Measurements from ENCODE around the gene IGF2BP2.

DNA sequence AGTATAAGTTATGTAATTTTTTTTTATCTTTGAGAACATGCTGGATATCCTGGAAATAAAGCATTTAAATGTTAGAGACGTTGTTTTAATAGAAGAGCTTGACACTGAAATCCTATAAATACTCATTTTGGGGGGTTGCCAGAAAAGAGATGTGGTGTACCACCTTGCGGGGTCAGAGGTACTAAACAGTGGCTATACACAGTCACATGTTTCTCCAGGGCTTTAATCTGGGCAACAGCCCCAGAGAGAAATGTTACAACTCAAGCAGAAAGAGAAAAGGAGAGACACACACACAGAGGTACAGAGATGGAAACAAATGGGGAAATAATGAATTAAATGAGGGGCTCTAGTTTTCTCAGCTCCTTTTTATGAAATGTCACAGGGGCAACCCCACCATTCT lies 124.9 kb downstream of the IGF2BP2 start:
- no peak for TF ChIP-seq SMC3 (conservative IDR thresholded peaks at IDR 0.05; ENCODE audit: insufficient read depth, low read depth, low read length)
- TF ChIP-seq FOSL1 (tag; conservative IDR thresholded peaks at IDR 0.05): no peak
- TF ChIP-seq, protein P1, sequence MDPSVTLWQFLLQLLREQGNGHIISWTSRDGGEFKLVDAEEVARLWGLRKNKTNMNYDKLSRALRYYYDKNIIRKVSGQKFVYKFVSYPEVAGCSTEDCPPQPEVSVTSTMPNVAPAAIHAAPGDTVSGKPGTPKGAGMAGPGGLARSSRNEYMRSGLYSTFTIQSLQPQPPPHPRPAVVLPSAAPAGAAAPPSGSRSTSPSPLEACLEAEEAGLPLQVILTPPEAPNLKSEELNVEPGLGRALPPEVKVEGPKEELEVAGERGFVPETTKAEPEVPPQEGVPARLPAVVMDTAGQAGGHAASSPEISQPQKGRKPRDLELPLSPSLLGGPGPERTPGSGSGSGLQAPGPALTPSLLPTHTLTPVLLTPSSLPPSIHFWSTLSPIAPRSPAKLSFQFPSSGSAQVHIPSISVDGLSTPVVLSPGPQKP (CRISPR knock-in tag; IDR thresholded peaks at IDR 0.05): no peak
- TF ChIP-seq CEBPB (tag; IDR thresholded peaks at IDR 0.05): no peak
- TF ChIP-seq, protein P2, sequence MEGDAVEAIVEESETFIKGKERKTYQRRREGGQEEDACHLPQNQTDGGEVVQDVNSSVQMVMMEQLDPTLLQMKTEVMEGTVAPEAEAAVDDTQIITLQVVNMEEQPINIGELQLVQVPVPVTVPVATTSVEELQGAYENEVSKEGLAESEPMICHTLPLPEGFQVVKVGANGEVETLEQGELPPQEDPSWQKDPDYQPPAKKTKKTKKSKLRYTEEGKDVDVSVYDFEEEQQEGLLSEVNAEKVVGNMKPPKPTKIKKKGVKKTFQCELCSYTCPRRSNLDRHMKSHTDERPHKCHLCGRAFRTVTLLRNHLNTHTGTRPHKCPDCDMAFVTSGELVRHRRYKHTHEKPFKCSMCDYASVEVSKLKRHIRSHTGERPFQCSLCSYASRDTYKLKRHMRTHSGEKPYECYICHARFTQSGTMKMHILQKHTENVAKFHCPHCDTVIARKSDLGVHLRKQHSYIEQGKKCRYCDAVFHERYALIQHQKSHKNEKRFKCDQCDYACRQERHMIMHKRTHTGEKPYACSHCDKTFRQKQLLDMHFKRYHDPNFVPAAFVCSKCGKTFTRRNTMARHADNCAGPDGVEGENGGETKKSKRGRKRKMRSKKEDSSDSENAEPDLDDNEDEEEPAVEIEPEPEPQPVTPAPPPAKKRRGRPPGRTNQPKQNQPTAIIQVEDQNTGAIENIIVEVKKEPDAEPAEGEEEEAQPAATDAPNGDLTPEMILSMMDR (IDR thresholded peaks at IDR 0.05 in 2 of 3, conservative IDR thresholded peaks at IDR 0.05 in 1 of 3; ENCODE audit: insufficient read depth in 2 of 3, low read depth in 1 of 3, low read length in 3 of 3): no peak
- TF ChIP-seq ZNF3 (CRISPR knock-in tag; IDR thresholded peaks at IDR 0.05): no peak
- TF ChIP-seq KLF13 (tag; IDR thresholded peaks at IDR 0.05; ENCODE audit: borderline replicate concordance, low read depth): no peak
- TF ChIP-seq SMAD4 (CRISPR knock-in tag; conservative IDR thresholded peaks at IDR 0.05): no peak
- TF ChIP-seq BMI1 (IDR thresholded peaks at IDR 0.05; ENCODE audit: low read length): no peak
- no peak for TF ChIP-seq PURB (CRISPR knock-in tag; IDR thresholded peaks at IDR 0.05; ENCODE audit: low read depth)
- TF ChIP-seq LEF1 (IDR thresholded peaks at IDR 0.05): no peak
- TF ChIP-seq, protein P3, sequence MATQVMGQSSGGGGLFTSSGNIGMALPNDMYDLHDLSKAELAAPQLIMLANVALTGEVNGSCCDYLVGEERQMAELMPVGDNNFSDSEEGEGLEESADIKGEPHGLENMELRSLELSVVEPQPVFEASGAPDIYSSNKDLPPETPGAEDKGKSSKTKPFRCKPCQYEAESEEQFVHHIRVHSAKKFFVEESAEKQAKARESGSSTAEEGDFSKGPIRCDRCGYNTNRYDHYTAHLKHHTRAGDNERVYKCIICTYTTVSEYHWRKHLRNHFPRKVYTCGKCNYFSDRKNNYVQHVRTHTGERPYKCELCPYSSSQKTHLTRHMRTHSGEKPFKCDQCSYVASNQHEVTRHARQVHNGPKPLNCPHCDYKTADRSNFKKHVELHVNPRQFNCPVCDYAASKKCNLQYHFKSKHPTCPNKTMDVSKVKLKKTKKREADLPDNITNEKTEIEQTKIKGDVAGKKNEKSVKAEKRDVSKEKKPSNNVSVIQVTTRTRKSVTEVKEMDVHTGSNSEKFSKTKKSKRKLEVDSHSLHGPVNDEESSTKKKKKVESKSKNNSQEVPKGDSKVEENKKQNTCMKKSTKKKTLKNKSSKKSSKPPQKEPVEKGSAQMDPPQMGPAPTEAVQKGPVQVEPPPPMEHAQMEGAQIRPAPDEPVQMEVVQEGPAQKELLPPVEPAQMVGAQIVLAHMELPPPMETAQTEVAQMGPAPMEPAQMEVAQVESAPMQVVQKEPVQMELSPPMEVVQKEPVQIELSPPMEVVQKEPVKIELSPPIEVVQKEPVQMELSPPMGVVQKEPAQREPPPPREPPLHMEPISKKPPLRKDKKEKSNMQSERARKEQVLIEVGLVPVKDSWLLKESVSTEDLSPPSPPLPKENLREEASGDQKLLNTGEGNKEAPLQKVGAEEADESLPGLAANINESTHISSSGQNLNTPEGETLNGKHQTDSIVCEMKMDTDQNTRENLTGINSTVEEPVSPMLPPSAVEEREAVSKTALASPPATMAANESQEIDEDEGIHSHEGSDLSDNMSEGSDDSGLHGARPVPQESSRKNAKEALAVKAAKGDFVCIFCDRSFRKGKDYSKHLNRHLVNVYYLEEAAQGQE (IDR thresholded peaks at IDR 0.05; ENCODE audit: borderline replicate concordance): no peak
- TF ChIP-seq, protein P3 (CRISPR knock-in tag; IDR thresholded peaks at IDR 0.05; ENCODE audit: low read depth): no peak
- TF ChIP-seq, protein P4, sequence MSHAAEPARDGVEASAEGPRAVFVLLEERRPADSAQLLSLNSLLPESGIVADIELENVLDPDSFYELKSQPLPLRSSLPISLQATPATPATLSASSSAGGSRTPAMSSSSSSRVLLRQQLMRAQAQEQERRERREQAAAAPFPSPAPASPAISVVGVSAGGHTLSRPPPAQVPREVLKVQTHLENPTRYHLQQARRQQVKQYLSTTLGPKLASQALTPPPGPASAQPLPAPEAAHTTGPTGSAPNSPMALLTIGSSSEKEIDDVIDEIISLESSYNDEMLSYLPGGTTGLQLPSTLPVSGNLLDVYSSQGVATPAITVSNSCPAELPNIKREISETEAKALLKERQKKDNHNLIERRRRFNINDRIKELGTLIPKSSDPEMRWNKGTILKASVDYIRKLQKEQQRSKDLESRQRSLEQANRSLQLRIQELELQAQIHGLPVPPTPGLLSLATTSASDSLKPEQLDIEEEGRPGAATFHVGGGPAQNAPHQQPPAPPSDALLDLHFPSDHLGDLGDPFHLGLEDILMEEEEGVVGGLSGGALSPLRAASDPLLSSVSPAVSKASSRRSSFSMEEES (CRISPR knock-in tag; IDR thresholded peaks at IDR 0.05): no peak
- TF ChIP-seq SNRNP70 (optimal IDR thresholded peaks at IDR 0.05; ENCODE audit: low read depth, low read length): no peak
